Neural cell (in vitro differentiated cells): ENCODE results near the gene TAS2R38.

Source experiments
- EZH2 ChIP-seq: fragments of 200-600, 300-800 bp; shearing (Covaris generic), sonication (generic); IDR thresholded peaks from 2 replicates; pipeline ENCODE4 v1.6.1; 2014; ENCODE audit warnings: antibody characterized with exemption, low read length, borderline replicate concordance, mild to moderate bottlenecking; ENCODE audit not compliant: insufficient read depth, poor library complexity, severe bottlenecking
- REST ChIP-seq: IDR thresholded peaks from 2 replicates; pipeline ENCODE4 v1.6.1; 2012; ENCODE audit warnings: borderline replicate concordance
- SMC3 ChIP-seq: fragments of 450-650 bp; conservative IDR thresholded peaks from 2 replicates; pipeline ENCODE4 v1.6.1; 2014; ENCODE audit warnings: antibody characterized with exemption, mild to moderate bottlenecking, moderate library complexity; ENCODE audit not compliant: poor library complexity
- TAF1 ChIP-seq: IDR thresholded peaks from 2 replicates; pipeline ENCODE4 v1.6.1; 2012; ENCODE audit warnings: low read depth
- TF ChIP-seq, protein P1 (sequence below): fragments of 450-650 bp; IDR thresholded peaks from 2 replicates; pipeline ENCODE4 v1.5.1; 2014; ENCODE audit warnings: antibody characterized with exemption, mild to moderate bottlenecking, moderate library complexity; ENCODE audit not compliant: poor library complexity, severe bottlenecking

GRCh38 chr7:142006577-142006976 lies 33.0 kb upstream of the TAS2R38 start:
- TF ChIP-seq EZH2 (no peak), TAF1 (no peak), REST (no peak), SMC3 (no peak)
- TF ChIP-seq, protein P1, sequence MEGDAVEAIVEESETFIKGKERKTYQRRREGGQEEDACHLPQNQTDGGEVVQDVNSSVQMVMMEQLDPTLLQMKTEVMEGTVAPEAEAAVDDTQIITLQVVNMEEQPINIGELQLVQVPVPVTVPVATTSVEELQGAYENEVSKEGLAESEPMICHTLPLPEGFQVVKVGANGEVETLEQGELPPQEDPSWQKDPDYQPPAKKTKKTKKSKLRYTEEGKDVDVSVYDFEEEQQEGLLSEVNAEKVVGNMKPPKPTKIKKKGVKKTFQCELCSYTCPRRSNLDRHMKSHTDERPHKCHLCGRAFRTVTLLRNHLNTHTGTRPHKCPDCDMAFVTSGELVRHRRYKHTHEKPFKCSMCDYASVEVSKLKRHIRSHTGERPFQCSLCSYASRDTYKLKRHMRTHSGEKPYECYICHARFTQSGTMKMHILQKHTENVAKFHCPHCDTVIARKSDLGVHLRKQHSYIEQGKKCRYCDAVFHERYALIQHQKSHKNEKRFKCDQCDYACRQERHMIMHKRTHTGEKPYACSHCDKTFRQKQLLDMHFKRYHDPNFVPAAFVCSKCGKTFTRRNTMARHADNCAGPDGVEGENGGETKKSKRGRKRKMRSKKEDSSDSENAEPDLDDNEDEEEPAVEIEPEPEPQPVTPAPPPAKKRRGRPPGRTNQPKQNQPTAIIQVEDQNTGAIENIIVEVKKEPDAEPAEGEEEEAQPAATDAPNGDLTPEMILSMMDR = no peak
